Stimulated activated effector memory CD8-positive, alpha-beta T cell treated with anti-CD3 and anti-CD28 coated beads, Interleukin-12 subunit alpha, Interleukin-12 subunit beta, amount 100 ng/mL, for 72 hours (primary cell): ENCODE results near the gene POLR1D.

Experiments used
- ATAC-seq: fragments of 150-1000 bp; cut with Tn5 transposase; 2 replicates; pipeline ENCODE4 v1.10.0; 2021
- DNase-seq, 2 donors: peaks; one replicate each; pipeline ENCODE4 v3.0.0; 2021 to 2022; ENCODE audit warnings: low spot score in 2 of 2
- H3K27ac Mint-ChIP-seq: one replicate; pipeline ENCODE4 v1.8.0; 2022; ENCODE audit warnings: mild to moderate bottlenecking, mixed read lengths
- H3K36me3 Mint-ChIP-seq: one replicate; pipeline ENCODE4 v1.8.0; 2022; ENCODE audit warnings: mild to moderate bottlenecking, mixed read lengths
- H3K4me1 Mint-ChIP-seq: one replicate; pipeline ENCODE4 v1.8.0; 2022; ENCODE audit warnings: mixed read lengths
- H3K4me3 Mint-ChIP-seq: one replicate; pipeline ENCODE4 v1.8.0; 2022; ENCODE audit warnings: mild to moderate bottlenecking, mixed read lengths
- H3K9me3 Mint-ChIP-seq: one replicate; pipeline ENCODE4 v1.8.0; 2022; ENCODE audit warnings: mixed read lengths

The POLR1D gene

GRCh38 chr13:27667946-27668345, 46.3 kb downstream of the POLR1D start:
- H3K9me3 Mint-ChIP-seq = no peaks in the 10 kb centered on the region
- no peak overlapping the region for H3K27ac Mint-ChIP-seq
- peaks cover 30% of the 10 kb centered on the region for H3K36me3 Mint-ChIP-seq
- ATAC-seq (no peak), DNase-seq (no peak)
- no peak overlapping the region for H3K4me3 Mint-ChIP-seq
- no peaks in the 10 kb centered on the region for H3K4me1 Mint-ChIP-seq

GRCh38 chr13:27670861-27671260, 49.2 kb downstream of the POLR1D start:
- Mint-ChIP-seq H3K36me3 (peaks cover 18% of the 10 kb centered on the region), H3K4me1 (no peaks in the 10 kb centered on the region), H3K9me3 (no peaks in the 10 kb centered on the region), H3K27ac (no peak overlapping the region), H3K4me3 (no peak overlapping the region)
- DNase-seq (no peak), ATAC-seq (no peak)

DNA sequence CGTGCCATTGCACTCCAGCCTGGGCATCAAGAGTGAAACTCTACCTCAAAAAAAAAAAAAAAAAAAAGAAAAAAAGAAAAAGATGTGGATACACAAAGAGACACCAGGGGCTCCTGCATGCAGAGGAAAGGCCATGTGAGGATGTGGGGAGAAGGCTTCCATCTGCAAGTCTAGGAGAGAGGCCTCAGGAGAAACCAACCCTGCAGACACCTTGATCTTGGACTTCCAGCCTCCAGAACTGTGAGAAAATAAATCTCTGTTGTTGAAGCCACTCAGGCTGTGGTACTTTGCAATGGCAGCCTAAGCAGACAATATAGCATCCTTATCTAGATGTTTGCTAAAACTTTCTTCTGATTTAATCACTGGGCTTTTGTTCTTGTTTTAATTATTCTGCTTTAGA, 50.3 kb downstream of the POLR1D start:
- no peak overlapping the region for H3K27ac Mint-ChIP-seq
- no peak overlapping the region for H3K4me3 Mint-ChIP-seq
- no peaks in the 10 kb centered on the region for H3K9me3 Mint-ChIP-seq
- H3K36me3 Mint-ChIP-seq = peaks cover 6% of the 10 kb centered on the region
- ATAC-seq (no peak), DNase-seq (no peak)
- H3K4me1 Mint-ChIP-seq = no peaks in the 10 kb centered on the region
